HEK293T (cell line): ENCODE results near the gene CHRM4.

Experiments used
- CTCF ChIA-PET: fragments of 350-600 bp; formaldehyde crosslinking; extraction: SDS; loops from one replicate; lab custom pipeline; 2021; ENCODE audit warnings: antibody characterized with exemption, inconsistent platforms; lab: Yijun Ruan, JAX
- POLR2A ChIA-PET: fragments of 350-600 bp; formaldehyde crosslinking; extraction: SDS; loops from one replicate; lab custom pipeline; 2020; ENCODE audit warnings: antibody characterized with exemption, inconsistent platforms; lab: Yijun Ruan, JAX
- DNase-seq: peaks from one replicate; pipeline ENCODE4 v3.0.0; 2012; ENCODE audit warnings: mixed read lengths; ENCODE audit errors: extremely low spot score
- ARNT ChIP-seq: fragments of 450-650 bp; IDR thresholded peaks from 2 replicates; pipeline ENCODE4 v1.6.1; 2017; ENCODE audit warnings: mild to moderate bottlenecking
- BHLHE40 ChIP-seq: fragments of 450-650 bp; IDR thresholded peaks from 2 replicates; pipeline ENCODE4 v1.6.1; 2016; ENCODE audit warnings: mild to moderate bottlenecking, moderate library complexity, borderline replicate concordance
- CTBP1 ChIP-seq: fragments of 450-650 bp; IDR thresholded peaks from 2 replicates; pipeline ENCODE4 v1.6.1; 2016; ENCODE audit warnings: borderline replicate concordance
- ELF4 ChIP-seq: fragments of 450-650 bp; IDR thresholded peaks from 2 replicates; pipeline ENCODE4 v1.6.1; 2017; ENCODE audit warnings: antibody characterized with exemption
- FOXA1 ChIP-seq: fragments of 450-650 bp; IDR thresholded peaks from 2 replicates; pipeline ENCODE4 v1.6.1; 2016; ENCODE audit warnings: mild to moderate bottlenecking
- FOXK2 ChIP-seq: fragments of 450-650 bp; IDR thresholded peaks from 2 replicates; pipeline ENCODE4 v1.6.1; 2016; ENCODE audit warnings: mild to moderate bottlenecking
- FOXM1 ChIP-seq: fragments of 450-650 bp; IDR thresholded peaks from 2 replicates; pipeline ENCODE4 v1.6.1; 2017; ENCODE audit warnings: mild to moderate bottlenecking, borderline replicate concordance
- HDGF ChIP-seq: fragments of 450-650 bp; IDR thresholded peaks from 2 replicates; pipeline ENCODE4 v1.6.1; 2017; ENCODE audit warnings: antibody characterized with exemption, borderline replicate concordance
- L3MBTL2 ChIP-seq: fragments of 450-650 bp; conservative IDR thresholded peaks from 2 replicates; pipeline ENCODE4 v1.6.1; 2016; ENCODE audit warnings: mild to moderate bottlenecking
- LEF1 ChIP-seq: fragments of 450-650 bp; IDR thresholded peaks from 2 replicates; pipeline ENCODE4 v1.6.1; 2017; ENCODE audit warnings: mild to moderate bottlenecking, borderline replicate concordance
- NFRKB ChIP-seq: fragments of 450-650 bp; IDR thresholded peaks from 2 replicates; pipeline ENCODE4 v1.6.1; 2016; ENCODE audit warnings: mild to moderate bottlenecking, moderate library complexity
- PKNOX1 ChIP-seq: fragments of 450-650 bp; IDR thresholded peaks from 2 replicates; pipeline ENCODE4 v1.6.1; 2016
- SP1 ChIP-seq: fragments of 450-650 bp; IDR thresholded peaks from 2 replicates; pipeline ENCODE4 v1.6.1; 2017
- SUZ12 ChIP-seq: fragments of 450-650 bp; IDR thresholded peaks from 2 replicates; pipeline ENCODE4 v1.6.1; 2016; ENCODE audit warnings: mild to moderate bottlenecking
- TARDBP ChIP-seq: fragments of 450-650 bp; IDR thresholded peaks from 2 replicates; pipeline ENCODE4 v1.6.1; 2016
- ZNF384 ChIP-seq: fragments of 450-650 bp; IDR thresholded peaks from 2 replicates; pipeline ENCODE4 v1.6.1; 2016

The CHRM4 gene

GRCh38 chr11:46366260-46366659 is 25.3 kb downstream of the CHRM4 start:
- DNase-seq, result no peak
- CTCF ChIA-PET, result interaction anchor here (1.0 to 1.6 kb wide), 3 partner anchors 15 to 23 kb away, joined by 3 to 11 read pairs (median 4); no protein-coding TSS in a partner anchor
- POLR2A ChIA-PET, result interaction anchor here (1.1 kb wide), 1 partner anchor 123 kb away, joined by 3 read pairs; no protein-coding TSS in a partner anchor
- TF ChIP-seq L3MBTL2, result no peak
- no peak for TF ChIP-seq SP1
- no peak for TF ChIP-seq ELF4
- no peak for TF ChIP-seq HDGF
- TF ChIP-seq SUZ12, result no peak
- TF ChIP-seq CTBP1, result no peak
- no peak for TF ChIP-seq BHLHE40

- DNase-seq, result no peak
- CTCF ChIA-PET, result interaction anchor here (1.3 to 1.6 kb wide), 3 partner anchors 8 to 24 kb away, joined by 3 to 11 read pairs (median 4); no protein-coding TSS in a partner anchor
- POLR2A ChIA-PET, result interaction anchor here (1.1 kb wide), 1 partner anchor 18 kb away, joined by 3 read pairs; the partner anchor contains the start of gene DGKZ
- TF ChIP-seq ZNF384, result no peak
- TF ChIP-seq HDGF, result no peak
- no peak for TF ChIP-seq LEF1
- TF ChIP-seq SUZ12, result no peak
- no peak for TF ChIP-seq FOXM1
- no peak for TF ChIP-seq PKNOX1
- TF ChIP-seq SP1, result no peak
- no peak for TF ChIP-seq FOXA1
- TF ChIP-seq L3MBTL2, result no peak
- TF ChIP-seq CTBP1, result no peak
- TF ChIP-seq ELF4, result no peak
- TF ChIP-seq TARDBP, result no peak
Observed at GRCh38 chr11:46364791-46365190, 26.8 kb downstream of the CHRM4 start.

GRCh38 chr11:46364056-46364455 is 27.5 kb downstream of the CHRM4 start:
- CTCF ChIA-PET, result interaction anchor here (0.8 kb wide), 1 partner anchor 12 kb away, joined by 5 read pairs; no protein-coding TSS in a partner anchor
- POLR2A ChIA-PET, result interaction anchor here (1.1 kb wide), 1 partner anchor 17 kb away, joined by 3 read pairs; the partner anchor contains the start of gene DGKZ
- TF ChIP-seq LEF1, result no peak
- no peak for TF ChIP-seq CTBP1
- no peak for TF ChIP-seq BHLHE40
- TF ChIP-seq L3MBTL2, result no peak
- TF ChIP-seq FOXK2, result no peak
- TF ChIP-seq FOXA1, result no peak
- TF ChIP-seq NFRKB, result no peak
- no peak for TF ChIP-seq FOXM1
- no peak for TF ChIP-seq ARNT
- TF ChIP-seq PKNOX1, result no peak
- no peak for TF ChIP-seq SUZ12
- no peak for TF ChIP-seq SP1
- TF ChIP-seq HDGF, result no peak
- TF ChIP-seq TARDBP, result no peak
- no peak for TF ChIP-seq ELF4
- TF ChIP-seq ZNF384, result no peak
- no peak for DNase-seq

GRCh38 chr11:46363455-46364005 is 28.0 kb downstream of the CHRM4 start:
- CTCF ChIA-PET, result interaction anchor here (0.8 to 3.9 kb wide), 2 partner anchors 11 kb away, joined by 5 to 30 read pairs; no protein-coding TSS in a partner anchor
- TF ChIP-seq FOXA1, result no peak
- no peak for TF ChIP-seq HDGF
- TF ChIP-seq LEF1, result no peak
- TF ChIP-seq ELF4, result no peak
- TF ChIP-seq TARDBP, result no peak
- no peak for TF ChIP-seq SUZ12
- TF ChIP-seq PKNOX1, result no peak
- no peak for TF ChIP-seq SP1
- no peak for TF ChIP-seq L3MBTL2
- no peak for TF ChIP-seq FOXK2
- TF ChIP-seq ZNF384, result no peak
- no peak for TF ChIP-seq CTBP1
- DNase-seq, result no peak
- POLR2A ChIA-PET, result interaction anchor here (1.1 kb wide), 1 partner anchor 16 kb away, joined by 3 read pairs; the partner anchor contains the start of gene DGKZ

GRCh38 chr11:46363031-46363407 is 28.6 kb downstream of the CHRM4 start:
- ChIA-PET POLR2A (interaction anchor here (2.3 kb wide), 1 partner anchor 11 kb away, joined by 7 read pairs; no protein-coding TSS in a partner anchor), CTCF (interaction anchor here (3.9 kb wide), 1 partner anchor 11 kb away, joined by 30 read pairs; no protein-coding TSS in a partner anchor)
- no peak for TF ChIP-seq FOXA1
- no peak for TF ChIP-seq TARDBP
- no peak for TF ChIP-seq L3MBTL2
- no peak for TF ChIP-seq FOXM1
- no peak for TF ChIP-seq PKNOX1
- TF ChIP-seq SP1, result no peak
- TF ChIP-seq ARNT, result no peak
- no peak for TF ChIP-seq NFRKB

More at GRCh38 chr11:46363031-46363407, 28.6 kb downstream of the CHRM4 start:
- DNase-seq, result no peak
